ENCODE measurements around the gene ANTXR2. TPM values are rescaled to one million over a fixed set of nuclear protein-coding genes. Genes with fewer than 3 reads are reported as not detected.

The ANTXR2 gene
- total RNA-seq, 4 donors from 2014 or later, result 14.4 to 25.2 (median 19.6) TPM

GRCh38 chr4:80071604-80072227, 1.3 kb downstream of the ANTXR2 start:
- WGBS, 2 donors, result 18 to 19% methylated on average over 15 of the region's 15 CpGs
- intact Hi-C loops (cut with DNase I; ENCODE audit: low total_unique reads), result no loop called here
- TF ChIP-seq POLR2A (IDR thresholded peaks at IDR 0.05) (no peak), CTCF (IDR thresholded peaks at IDR 0.05) (no peak)
- DNase-seq (ENCODE audit: low spot score in 2 of 2), result no peak
- peak overlapping the region; percentile 79 for H3K4me3 ChIP-seq (ENCODE audit: low read depth, poor library complexity, severe bottlenecking)

- no peak for TF ChIP-seq CTCF (IDR thresholded peaks at IDR 0.05)
- TF ChIP-seq POLR2A (IDR thresholded peaks at IDR 0.05), result no peak
Observed at GRCh38 chr4:80070880-80071603, 2.0 kb downstream of the ANTXR2 start.

DNA sequence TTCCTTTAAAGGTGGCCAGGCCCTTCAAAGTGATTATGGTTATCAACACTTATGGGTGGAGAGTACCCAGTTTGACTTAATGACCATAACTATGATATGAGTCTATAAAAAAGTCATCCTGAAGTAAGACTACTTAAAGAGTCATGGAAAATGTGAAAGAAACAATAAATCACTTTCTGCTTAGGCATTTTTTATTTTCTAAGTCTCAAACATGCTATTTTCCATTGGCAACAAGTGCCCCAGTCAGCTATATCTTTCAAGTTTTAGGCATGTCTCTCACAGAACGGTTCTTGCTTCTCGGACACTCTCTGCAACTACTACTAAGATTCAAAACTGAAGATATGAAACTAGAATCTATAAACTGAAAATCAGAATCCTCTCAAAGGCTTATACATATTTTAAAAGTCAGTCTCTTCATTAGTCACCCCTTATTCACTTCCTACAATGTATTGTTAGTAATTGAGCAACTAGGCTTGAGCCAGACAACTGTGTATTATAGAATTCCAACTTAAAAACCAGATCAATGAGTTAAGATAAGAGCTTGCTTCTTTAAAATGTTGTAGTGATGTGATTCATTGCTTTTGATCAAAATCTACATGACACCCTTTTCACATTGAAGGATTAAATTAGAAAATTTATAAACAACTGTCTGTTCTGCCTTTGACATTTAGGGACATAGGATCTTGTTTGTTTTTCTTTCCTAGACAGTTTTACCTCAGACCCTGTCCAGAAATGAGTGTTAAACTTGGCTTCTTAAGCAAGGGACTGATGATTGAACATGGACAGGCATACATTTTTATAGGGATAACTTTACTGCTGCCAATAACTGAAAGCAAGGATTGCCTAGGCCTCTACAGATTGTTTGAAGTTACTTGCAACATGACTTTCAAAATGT, 2.9 kb downstream of the ANTXR2 start:
- 73 to 75% methylated on average over 2 of the region's 2 CpGs for WGBS, 2 donors
- intact Hi-C loops (cut with DNase I; ENCODE audit: low total_unique reads), result no loop called here
- H3K4me3 ChIP-seq (ENCODE audit: low read depth, poor library complexity, severe bottlenecking), result no peak overlapping the region
- DNase-seq (ENCODE audit: low spot score in 2 of 2), result no peak
- TF ChIP-seq POLR2A (IDR thresholded peaks at IDR 0.05), result no peak
- TF ChIP-seq CTCF (IDR thresholded peaks at IDR 0.05), result no peak

More at GRCh38 chr4:80070880-80071603, 2.0 kb downstream of the ANTXR2 start:
- H3K4me3 ChIP-seq (ENCODE audit: low read depth, poor library complexity, severe bottlenecking), result peak overlapping the region; percentile 4
- WGBS, 2 donors, result 37 to 51% methylated on average over 6 of the region's 6 CpGs
- intact Hi-C loops (cut with DNase I; ENCODE audit: low total_unique reads), result no loop called here
- no peak for DNase-seq (ENCODE audit: low spot score in 2 of 2)

DNA sequence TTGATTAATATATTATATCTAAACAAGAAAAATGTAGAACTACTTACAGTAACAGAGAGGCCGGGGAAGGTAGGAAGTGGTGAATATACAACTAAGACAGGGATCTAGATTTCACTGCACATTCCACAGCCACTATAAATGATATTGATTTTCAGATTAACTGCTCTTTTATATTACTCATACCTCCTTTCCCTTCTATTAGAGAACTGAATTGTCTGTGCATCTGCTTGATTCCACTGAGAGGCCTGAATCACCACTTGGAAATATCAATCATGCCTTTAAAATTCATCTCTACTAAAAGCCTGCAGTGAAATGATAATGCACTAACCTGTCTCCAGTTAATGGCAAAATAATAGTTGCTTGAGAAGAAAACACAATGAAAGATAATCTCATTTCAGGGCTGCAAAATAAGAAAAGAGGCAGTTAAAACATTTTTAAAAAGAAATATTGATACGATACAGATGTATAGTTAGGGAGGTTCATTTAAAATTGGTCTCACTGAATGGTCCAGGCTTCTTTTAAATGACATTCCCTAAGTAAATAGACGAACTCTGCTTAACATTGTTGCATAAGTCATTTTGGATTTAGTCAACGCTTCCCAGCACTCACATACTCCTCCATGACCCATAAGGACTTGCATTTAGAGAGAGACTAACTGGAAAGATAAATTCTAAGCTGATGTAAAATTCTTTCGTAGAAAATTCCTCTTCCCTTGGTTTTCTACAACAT, 3.8 kb downstream of the ANTXR2 start:
- DNase-seq (ENCODE audit: low spot score in 2 of 2), result no peak
- H3K4me3 ChIP-seq (ENCODE audit: low read depth, poor library complexity, severe bottlenecking), result no peak overlapping the region
- 84 to 86% methylated on average over 5 of the region's 5 CpGs for WGBS, 2 donors
- intact Hi-C loops (cut with DNase I; ENCODE audit: low total_unique reads), result no loop called here
- no peak for TF ChIP-seq CTCF (IDR thresholded peaks at IDR 0.05)
- no peak for TF ChIP-seq POLR2A (IDR thresholded peaks at IDR 0.05)

DNA sequence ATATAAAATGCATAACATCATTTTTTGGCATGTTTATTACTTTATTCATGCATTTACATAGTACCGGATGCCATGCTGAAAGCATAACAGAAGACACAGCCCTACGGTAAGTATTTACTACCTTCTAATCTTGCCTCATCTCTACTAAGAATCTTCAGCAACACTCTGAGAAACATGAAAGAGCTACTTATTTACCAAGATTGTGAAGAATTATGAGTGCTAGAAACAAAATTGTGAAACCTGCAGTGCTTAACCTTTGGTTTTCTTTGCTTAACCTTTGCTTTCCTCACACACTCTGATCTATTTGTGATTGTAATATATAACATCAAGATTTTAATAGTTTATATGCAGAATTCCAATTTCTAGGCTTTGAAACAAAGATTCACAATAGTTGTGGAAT, 7.4 kb downstream of the ANTXR2 start:
- TF ChIP-seq CTCF (IDR thresholded peaks at IDR 0.05), result no peak
- TF ChIP-seq POLR2A (IDR thresholded peaks at IDR 0.05), result no peak
- WGBS, 2 donors, result 62 to 65% methylated on average over 2 of the region's 2 CpGs
- no peak overlapping the region for H3K4me3 ChIP-seq (ENCODE audit: low read depth, poor library complexity, severe bottlenecking)
- DNase-seq (ENCODE audit: low spot score in 2 of 2), result no peak
- intact Hi-C loops (cut with DNase I; ENCODE audit: low total_unique reads), result no loop called here

Measured in lower leg skin (tissue), 4 donors.